H1 (cell line): ENCODE data around the gene TMTC2. TPM values are rescaled to one million over a fixed set of nuclear protein-coding genes. Genes with fewer than 3 reads are reported as not detected.

ENCODE experiments used
- CTCF ChIA-PET: fragments of 300-600 bp; sonication (Branson Sonifier 250); formaldehyde crosslinking; loops from one replicate; lab custom pipeline; 2021; ENCODE audit not compliant: partially characterized antibody; lab: Charles Lee
- POLR2A ChIA-PET: fragments of 300-600 bp; sonication (Branson Sonifier 250); formaldehyde crosslinking; loops from one replicate; lab custom pipeline; 2021; ENCODE audit warnings: inconsistent platforms; ENCODE audit not compliant: partially characterized antibody; lab: Charles Lee
- DNase-seq, 2 experiments: peaks; one replicate each; pipeline versions ENCODE4 v3.0.0 to v3.0.0-alpha.2; 2010 to 2022; ENCODE audit warnings: low spot score in 2 of 2, low read depth in 1 of 2, mixed read lengths in 1 of 2
- FAIRE-seq: peaks from 2 replicates; lab custom pipeline; 2011; peaks lifted over from hg19 to GRCh38; lab: Jason Lieb, UNC
- H2AFZ ChIP-seq: 2 replicates; pipeline ENCODE4 v1.8.1; 2012; ENCODE audit warnings: low read length, inconsistent platforms
- H2AK5ac ChIP-seq: 2 replicates; pipeline ENCODE4 v1.6.1; 2013; ENCODE audit warnings: low read depth, low read length
- H2BK120ac ChIP-seq: replicated peaks from 2 replicates; pipeline ENCODE3; 2013; ENCODE audit warnings: low read depth, low read length, inconsistent platforms
- H2BK12ac ChIP-seq: 2 replicates; pipeline ENCODE4 v1.6.1; 2013; ENCODE audit warnings: low read depth, low read length
- H2BK15ac ChIP-seq: 2 replicates; pipeline ENCODE4 v1.6.1; 2013; ENCODE audit warnings: low read length
- H2BK20ac ChIP-seq: 2 replicates; pipeline ENCODE4 v1.6.1; 2013; ENCODE audit warnings: low read length
- H2BK5ac ChIP-seq: 2 replicates; pipeline ENCODE4 v1.6.1; 2013; ENCODE audit warnings: low read depth, low read length
- H3K14ac ChIP-seq: 2 replicates; pipeline ENCODE4 v1.6.1; 2013; ENCODE audit warnings: inconsistent platforms; ENCODE audit not compliant: insufficient read length
- H3K18ac ChIP-seq: 2 replicates; pipeline ENCODE4 v1.6.1; 2013; ENCODE audit warnings: low read length; ENCODE audit errors: extremely low read depth
- H3K23ac ChIP-seq: 2 replicates; pipeline ENCODE4 v1.6.1; 2013; ENCODE audit warnings: inconsistent platforms; ENCODE audit not compliant: insufficient read length
- H3K23me2 ChIP-seq: 2 replicates; pipeline ENCODE4 v1.6.1; 2013; ENCODE audit warnings: low read depth, low read length
- H3K27ac ChIP-seq: 2 replicates; pipeline ENCODE4 v1.6.1; 2011; ENCODE audit warnings: low read depth, low read length, inconsistent platforms
- H3K27me3 ChIP-seq, 4 experiments: replicated peaks in 1 of 4; 1 replicate in 1 of 4; 2 replicates in 3 of 4; pipeline versions ENCODE4 v1.6.1 to v1.8.1; 2011 to 2013; ENCODE audit warnings: low read length in 3 of 4, mild to moderate bottlenecking in 3 of 4, inconsistent platforms in 2 of 4, mixed read lengths in 2 of 4, moderate library complexity in 1 of 4; ENCODE audit not compliant: control insufficient read depth in 3 of 4, insufficient read depth in 3 of 4; ENCODE audit errors: extremely low read depth in 1 of 4
- H3K36me3 ChIP-seq, 4 experiments: 2 replicates each; pipeline versions ENCODE4 v1.6.1 to v1.8.1; 2011 to 2013; ENCODE audit warnings: mild to moderate bottlenecking in 4 of 4, low read length in 3 of 4, moderate library complexity in 2 of 4, control low read depth in 1 of 4, inconsistent platforms in 1 of 4; ENCODE audit not compliant: insufficient read depth in 4 of 4, control insufficient read depth in 2 of 4
- H3K4ac ChIP-seq: replicated peaks from 2 replicates; pipeline ENCODE3; 2013; ENCODE audit warnings: low read length, low read depth, mixed read lengths, inconsistent platforms; ENCODE audit not compliant: insufficient read length
- H3K4me1 ChIP-seq, 4 experiments: replicated peaks in 1 of 4; 1 replicate in 1 of 4; 2 replicates in 3 of 4; pipeline versions ENCODE4 v1.6.1 to v1.8.1; 2011 to 2013; ENCODE audit warnings: low read length in 3 of 4, inconsistent platforms in 2 of 4, mixed read lengths in 1 of 4; ENCODE audit not compliant: insufficient read depth in 4 of 4, control insufficient read depth in 3 of 4
- H3K4me2 ChIP-seq, 2 experiments: 2 replicates each; pipeline versions ENCODE4 v1.6.1 to v1.8.1; 2011 to 2013; ENCODE audit warnings: low read depth in 2 of 2, low read length in 2 of 2, control low read depth in 1 of 2, inconsistent platforms in 1 of 2, mild to moderate bottlenecking in 1 of 2; ENCODE audit not compliant: insufficient read depth in 1 of 2
- H3K4me3 ChIP-seq, 4 experiments: fragments of 200-600, 300-600 bp in 1 of 4; sonication (generic), shearing (Covaris generic), sonication (Bioruptor Twin) in 1 of 4; 2 replicates each; pipeline versions ENCODE4 v1.5.1 to v1.8.1; 2011 to 2016; ENCODE audit warnings: low read length in 4 of 4, low read depth in 3 of 4, control low read depth in 2 of 4, inconsistent platforms in 2 of 4, mild to moderate bottlenecking in 2 of 4, mixed read lengths in 1 of 4, moderate library complexity in 1 of 4; ENCODE audit not compliant: insufficient read depth in 2 of 4; ENCODE audit errors: extremely low read depth in 1 of 4
- H3K56ac ChIP-seq: replicated peaks from 2 replicates; pipeline ENCODE3; 2013; ENCODE audit warnings: low read depth, mild to moderate bottlenecking, mixed read lengths, low read length, inconsistent platforms; ENCODE audit not compliant: insufficient read length
- H3K79me1 ChIP-seq: 2 replicates; pipeline ENCODE4 v1.6.1; 2013; ENCODE audit warnings: low read depth, low read length, control low read depth
- H3K79me2 ChIP-seq, 2 experiments: 2 replicates each; pipeline versions ENCODE4 v1.6.1 to v1.8.1; 2012 to 2013; ENCODE audit warnings: low read length in 2 of 2, mild to moderate bottlenecking in 2 of 2, inconsistent platforms in 1 of 2; ENCODE audit not compliant: insufficient read depth in 2 of 2, control insufficient read depth in 1 of 2
- H3K9ac ChIP-seq, 4 experiments: replicated peaks in 1 of 4; 1 replicate in 1 of 4; 2 replicates in 3 of 4; pipeline versions ENCODE4 v1.6.1 to v1.8.1; 2011 to 2013; ENCODE audit warnings: low read depth in 3 of 4, low read length in 3 of 4, control low read depth in 2 of 4, mild to moderate bottlenecking in 2 of 4, moderate library complexity in 2 of 4, inconsistent platforms in 1 of 4; ENCODE audit errors: extremely low read depth in 1 of 4
- H3K9me3 ChIP-seq, 2 experiments: 2 replicates each; pipeline versions ENCODE4 v1.6.1 to v1.8.1; 2012 to 2013; ENCODE audit warnings: mild to moderate bottlenecking in 2 of 2, moderate library complexity in 2 of 2, control low read depth in 1 of 2, inconsistent platforms in 1 of 2, low read depth in 1 of 2, low read length in 1 of 2, mixed read lengths in 1 of 2; ENCODE audit not compliant: insufficient read depth in 2 of 2
- H4K20me1 ChIP-seq, 2 experiments: replicated peaks in 1 of 2; 2 replicates each; pipeline versions ENCODE3 to v1.8.1; 2011 to 2013; ENCODE audit warnings: inconsistent platforms in 2 of 2, low read length in 2 of 2, mild to moderate bottlenecking in 1 of 2; ENCODE audit not compliant: insufficient read depth in 2 of 2, control insufficient read depth in 1 of 2
- H4K5ac ChIP-seq: 2 replicates; pipeline ENCODE4 v1.6.1; 2013; ENCODE audit warnings: low read length, low read depth, mixed read lengths, inconsistent platforms; ENCODE audit not compliant: insufficient read length
- H4K8ac ChIP-seq: 2 replicates; pipeline ENCODE4 v1.8.0; 2013; ENCODE audit warnings: mild to moderate bottlenecking, moderate library complexity, low read length, inconsistent platforms; ENCODE audit not compliant: insufficient read depth; ENCODE audit errors: extremely low read depth
- H4K91ac ChIP-seq: replicated peaks from 2 replicates; pipeline ENCODE3; 2013; ENCODE audit warnings: low read length, mixed read lengths, inconsistent platforms; ENCODE audit not compliant: insufficient read length
- ATF3 ChIP-seq: IDR thresholded peaks from 2 replicates; pipeline ENCODE4 v1.6.1; 2011; ENCODE audit warnings: low read depth, mild to moderate bottlenecking, low read length; ENCODE audit not compliant: insufficient read depth
- EP300 ChIP-seq, 2 experiments: IDR thresholded peaks; 1 replicate in 1 of 2; 2 replicates in 1 of 2; pipeline ENCODE4 v1.6.1; 2011 to 2012; ENCODE audit warnings: low read depth in 2 of 2, low read length in 2 of 2, mild to moderate bottlenecking in 2 of 2, borderline replicate concordance in 1 of 2, inconsistent platforms in 1 of 2, moderate library complexity in 1 of 2
- EZH2 ChIP-seq: fragments of 200-600 bp; sonication (generic); IDR thresholded peaks from 2 replicates; pipeline ENCODE4 v1.7.1; 2012; ENCODE audit warnings: low read depth, mild to moderate bottlenecking, moderate library complexity, low read length, inconsistent platforms; ENCODE audit not compliant: severe bottlenecking
- KDM4A ChIP-seq: IDR thresholded peaks from one replicate; pipeline ENCODE4 v1.7.1; 2012; ENCODE audit warnings: low read depth, mild to moderate bottlenecking, moderate library complexity, low read length, inconsistent platforms; ENCODE audit not compliant: severe bottlenecking
- MAFK ChIP-seq: IDR thresholded peaks from 2 replicates; pipeline ENCODE4 v1.6.1; 2012; ENCODE audit warnings: low read depth, mild to moderate bottlenecking, improper control_type of control experiment, low read length
- NANOG ChIP-seq: IDR thresholded peaks from 2 replicates; pipeline ENCODE4 v1.6.1; 2011; ENCODE audit warnings: low read length, low read depth, mild to moderate bottlenecking, inconsistent platforms; ENCODE audit not compliant: insufficient read depth, poor library complexity, severe bottlenecking
- NRF1 ChIP-seq: IDR thresholded peaks from 2 replicates; pipeline ENCODE4 v1.6.1; 2011; ENCODE audit warnings: mild to moderate bottlenecking, low read depth, low read length, improper control_type of control experiment
- RAD21 ChIP-seq, 2 experiments: IDR thresholded peaks in 1 of 2; conservative IDR thresholded peaks in 1 of 2; 2 replicates each; pipeline ENCODE4 v1.6.1; 2011; ENCODE audit warnings: low read depth in 2 of 2, low read length in 2 of 2, improper control_type of control experiment in 1 of 2, inconsistent platforms in 1 of 2, mild to moderate bottlenecking in 1 of 2, moderate library complexity in 1 of 2
- RFX5 ChIP-seq: IDR thresholded peaks from 2 replicates; pipeline ENCODE4 v1.6.1; 2011; ENCODE audit warnings: low read depth, low read length, improper control_type of control experiment, borderline replicate concordance
- WGBS, 2 experiments: shearing (Covaris generic) in 1 of 2; methylation state at CpG; one replicate each; pipeline versions ENCODE4 v1.1.6 to v1.1.7; 2013 to 2015; ENCODE audit warnings: low lambda C conversion rate in 2 of 2, mixed read lengths in 2 of 2, inconsistent platforms in 1 of 2, low coverage in 1 of 2, missing lambda C conversion rate in 1 of 2; ENCODE audit not compliant: insufficient replicate concordance in 2 of 2, insufficient coverage in 1 of 2, insufficient read length in 1 of 2; ENCODE audit errors: extremely low coverage in 1 of 2, missing lambda C conversion rate in 1 of 2; 5-methylcytosine and 5-hydroxymethylcytosine counted together
- polyA plus RNA-seq, 7 experiments: library from polyadenylated mRNA; depleted of rRNA in 3 of 7; stranded (reverse) in 5 of 7; unstranded in 2 of 7; fragments of >200 nt in 5 of 7; fragments of 200-250 nt in 2 of 7; gene quantifications; 1 replicate in 5 of 7; 2 replicates in 1 of 7; 4 replicates in 1 of 7; pipeline versions ENCODE4 v1.2.1 to v1.2.3, GENCODE V29; 2011 to 2013; ENCODE audit warnings: missing spikeins in 2 of 7, mixed read lengths in 2 of 7
- total RNA-seq: library from RNA; stranded (reverse); fragmentation: NEBNext Ultra II Directional; extraction: Animal tissue kit (Norgen Biotek cat#: 25700); gene quantifications from 2 replicates; pipeline ENCODE4 v1.2.1, GENCODE V29; 2021

TMTC2 gene
- total and polyA plus RNA-seq, 2 of the 8 experiments (the other 6 are each of a cell fraction or from before 2014, with no cell fraction given) = 2.3 to 3.9 TPM

- Histone ChIP-seq H4K5ac (no peak overlapping the region), H3K4me2 (no peak overlapping the region), H2AK5ac (no peak overlapping the region), H4K91ac (no peak overlapping the region), H3K4me3 (no peak overlapping the region), H2BK5ac (no peak overlapping the region), H3K79me1 (no peaks in the 10 kb centered on the region), H3K4ac (no peak overlapping the region), H3K4me1 (no peaks in the 10 kb centered on the region), H3K14ac (no peak overlapping the region), H2BK120ac (no peak overlapping the region), H4K8ac (no peak overlapping the region), H2BK15ac (no peak overlapping the region), H3K56ac (no peak overlapping the region), H3K9me3 (no peaks in the 10 kb centered on the region), H3K79me2 (no peaks in the 10 kb centered on the region), H3K36me3 (no peaks in the 10 kb centered on the region), H3K27me3 (no peaks in the 10 kb centered on the region), H3K9ac (no peak overlapping the region), H2AFZ (no peak overlapping the region), H2BK20ac (no peak overlapping the region), H3K23ac (no peak overlapping the region), H3K27ac (no peak overlapping the region), H3K23me2 (no peaks in the 10 kb centered on the region), H3K18ac (no peak overlapping the region), H4K20me1 (no peaks in the 10 kb centered on the region), H2BK12ac (no peak overlapping the region)
- DNase-seq = no peak
- ChIA-PET CTCF (interaction anchor here (0.6 kb wide), 1 partner anchor 1584 kb away, joined by 3 read pairs; no protein-coding TSS in a partner anchor), POLR2A (no interaction called here)
- FAIRE-seq = no peak
- WGBS, 2 experiments = 93% methylated on average over 7 of the region's 7 CpGs; no CpG with 5 or more reads in 1 of the 2 experiments
- no peak for TF ChIP-seq RFX5
- no peak for TF ChIP-seq EP300 (IDR thresholded peaks at IDR 0.05; ENCODE audit: borderline replicate concordance in 1 of 2, low read depth in 2 of 2, low read length in 2 of 2)
- TF ChIP-seq EZH2 = no peak
- no peak for TF ChIP-seq KDM4A
- TF ChIP-seq MAFK = no peak
- no peak for TF ChIP-seq NANOG
- TF ChIP-seq NRF1 = no peak
- no peak for TF ChIP-seq ATF3
- TF ChIP-seq RAD21 (IDR thresholded peaks at IDR 0.05 in 1 of 2, conservative IDR thresholded peaks at IDR 0.05 in 1 of 2; ENCODE audit: low read depth in 2 of 2, low read length in 2 of 2) = no peak
Observed at GRCh38 chr12:82919388-82920054, 232.8 kb downstream of the TMTC2 start.
